AG09309 (cell line): ENCODE measurements around the gene DHX9.

Experiments used
- DNase-seq: peaks from one replicate; pipeline ENCODE4 v3.0.0-alpha.2; 2010; ENCODE audit warnings: low read depth
- H3K4me3 ChIP-seq: 2 replicates; pipeline ENCODE4 v1.5.1; 2011; ENCODE audit warnings: mild to moderate bottlenecking, low read depth, low read length, moderate library complexity; ENCODE audit not compliant: control insufficient read depth
- CTCF ChIP-seq: IDR thresholded peaks from 2 replicates; pipeline ENCODE4 v1.5.1; 2011; ENCODE audit warnings: mild to moderate bottlenecking, low read depth, low read length, inconsistent platforms; ENCODE audit not compliant: insufficient read depth, control insufficient read depth; ENCODE audit errors: missing control alignments

The DHX9 gene

GRCh38 chr1:182884872-182885271, 45.7 kb downstream of the DHX9 start:
- TF ChIP-seq CTCF = no peak
- no peak overlapping the region for H3K4me3 ChIP-seq
- DNase-seq = no peak

- DNase-seq = no peak
- TF ChIP-seq CTCF = no peak
- H3K4me3 ChIP-seq = no peak overlapping the region
Observed at GRCh38 chr1:182885591-182885990, 46.4 kb downstream of the DHX9 start.

- TF ChIP-seq CTCF = no peak
- DNase-seq = no peak
- H3K4me3 ChIP-seq = no peak overlapping the region
Observed at GRCh38 chr1:182886985-182887384, 47.8 kb downstream of the DHX9 start.

- no peak overlapping the region for H3K4me3 ChIP-seq
- peak; percentile 7 for DNase-seq
- no peak for TF ChIP-seq CTCF
Observed at GRCh38 chr1:182888736-182889531, 49.8 kb downstream of the DHX9 start.

- DNase-seq = no peak
- no peak overlapping the region for H3K4me3 ChIP-seq
- no peak for TF ChIP-seq CTCF
Observed at GRCh38 chr1:182889997-182890396, 50.9 kb downstream of the DHX9 start.

- no peak for DNase-seq
- no peak for TF ChIP-seq CTCF
- H3K4me3 ChIP-seq = no peak overlapping the region
Observed at GRCh38 chr1:182890927-182891610, 51.9 kb downstream of the DHX9 start.
